K562 (cell line): ENCODE data around the gene PDE4A. TPM values are rescaled to one million over a fixed set of nuclear protein-coding genes. Genes with fewer than 3 reads are reported as not detected.

Source experiments
- CREB1 ChIP-seq, 2 experiments: sonication (generic) in 1 of 2; formaldehyde crosslinking in 1 of 2; IDR thresholded peaks; 2 replicates each; pipeline versions ENCODE4 v1.6.1 to v1.8.0; 2012 to 2022; ENCODE audit warnings: inconsistent platforms in 1 of 2, mild to moderate bottlenecking in 1 of 2, missing genetic modification reagents in 1 of 2, moderate library complexity in 1 of 2
- FIP1L1 ChIP-seq: fragments of 200-400 bp; formaldehyde crosslinking; IDR thresholded peaks from 2 replicates; pipeline ENCODE4 v1.6.1; 2018; ENCODE audit warnings: mild to moderate bottlenecking, low read depth, low read length; ENCODE audit not compliant: poor library complexity, severe bottlenecking
- GATA2 ChIP-seq: sonication (generic); formaldehyde crosslinking; IDR thresholded peaks from 2 replicates; pipeline ENCODE4 v1.4.0; 2020; ENCODE audit warnings: mild to moderate bottlenecking, missing genetic modification reagents
- HOMEZ ChIP-seq: fragments of 250-450 bp; sonication (Bioruptor Pico); IDR thresholded peaks from 2 replicates; pipeline ENCODE4 v1.4.0; 2020; ENCODE audit warnings: mild to moderate bottlenecking, moderate library complexity
- KLF16 ChIP-seq: IDR thresholded peaks from 2 replicates; pipeline ENCODE4 v1.6.1; 2016; ENCODE audit warnings: antibody characterized with exemption
- KLF6 ChIP-seq: fragments of 250-450 bp; sonication (Bioruptor Pico); IDR thresholded peaks from 2 replicates; pipeline ENCODE4 v1.4.0; 2020; ENCODE audit warnings: mild to moderate bottlenecking, moderate library complexity, borderline replicate concordance
- PML ChIP-seq: IDR thresholded peaks from 2 replicates; pipeline ENCODE4 v1.6.1; 2012; ENCODE audit warnings: low read length, inconsistent platforms
- POLR2A ChIP-seq: fragments of 450-650 bp; conservative IDR thresholded peaks from 2 replicates; pipeline ENCODE4 v1.6.1; 2016
- POLR2G ChIP-seq: fragments of 200-400 bp; formaldehyde crosslinking; IDR thresholded peaks from 2 replicates; pipeline ENCODE4 v1.6.1; 2017; ENCODE audit warnings: low read depth, mild to moderate bottlenecking, antibody characterized with exemption, low read length, moderate library complexity
- RBM14 ChIP-seq: fragments of 200-400 bp; formaldehyde crosslinking; IDR thresholded peaks from 2 replicates; pipeline ENCODE4 v1.6.1; 2018; ENCODE audit warnings: low read depth, mild to moderate bottlenecking, low read length, moderate library complexity, borderline replicate concordance; ENCODE audit not compliant: insufficient read depth
- RBM17 ChIP-seq: fragments of 200-400 bp; formaldehyde crosslinking; IDR thresholded peaks from 2 replicates; pipeline ENCODE4 v1.6.1; 2017; ENCODE audit warnings: low read depth, mild to moderate bottlenecking, low read length, borderline replicate concordance
- THRAP3 ChIP-seq: fragments of 450-650 bp; IDR thresholded peaks from 2 replicates; pipeline ENCODE4 v1.6.1; 2016; ENCODE audit warnings: mild to moderate bottlenecking, inconsistent platforms, borderline replicate concordance
- TRIM28 ChIP-seq: fragments of 450-650 bp; IDR thresholded peaks from 2 replicates; pipeline ENCODE4 v1.6.1; 2017
- TSHZ1 ChIP-seq: fragments of 250-450 bp; sonication (Bioruptor Pico); IDR thresholded peaks from 2 replicates; pipeline ENCODE4 v1.4.0; 2020; ENCODE audit warnings: mild to moderate bottlenecking, moderate library complexity
- YBX1 ChIP-seq: fragments of 450-650 bp; IDR thresholded peaks from 2 replicates; pipeline ENCODE4 v1.7.1; 2016; ENCODE audit warnings: mild to moderate bottlenecking
- ZBTB9 ChIP-seq: fragments of 450-650 bp; formaldehyde crosslinking; IDR thresholded peaks from 2 replicates; pipeline ENCODE4 v1.4.0; 2020; ENCODE audit warnings: mild to moderate bottlenecking, moderate library complexity
- ZEB2 ChIP-seq: fragments of 450-650 bp; IDR thresholded peaks from 2 replicates; pipeline ENCODE4 v1.6.1; 2016
- ZNF347 ChIP-seq: fragments of 450-650 bp; formaldehyde crosslinking; IDR thresholded peaks from 2 replicates; pipeline ENCODE4 v1.4.0; 2020; ENCODE audit warnings: low read depth, mild to moderate bottlenecking, moderate library complexity
- ZNF644 ChIP-seq: fragments of 200-800 bp; sonication (Bioruptor generic); IDR thresholded peaks from 2 replicates; pipeline ENCODE4 v1.6.1; 2016; ENCODE audit warnings: low read depth, missing genetic modification characterization, missing compliant biosample characterization
- ZNF764 ChIP-seq: fragments of 250-450 bp; sonication (Bioruptor Pico); IDR thresholded peaks from 2 replicates; pipeline ENCODE4 v1.4.0; 2020; ENCODE audit warnings: low read depth, mild to moderate bottlenecking, moderate library complexity
- polyA plus RNA-seq, 8 experiments: library from polyadenylated mRNA; depleted of rRNA in 4 of 8; stranded (reverse) in 5 of 8; unstranded in 3 of 8; fragments of >200 nt; fragmentation: Nextera tagmentation in 2 of 8; fragmentation: Illumina TruSeq in 1 of 8; extraction: Ambion mirVana in 2 of 8; extraction: Trizol in 1 of 8; gene quantifications; 2 replicates each; pipeline versions ENCODE4 v1.2.1 to v1.2.3, GENCODE V29; 2011 to 2014; ENCODE audit warnings: inconsistent platforms in 1 of 8, missing spikeins in 1 of 8
- total RNA-seq, 7 experiments: library from RNA; depleted of rRNA in 6 of 7; stranded (reverse); fragments of >200 nt in 6 of 7; fragmentation: Illumina TruSeq in 2 of 7; extraction: Trizol in 2 of 7; gene quantifications; 2 replicates each; pipeline versions ENCODE4 v1.2.1 to v1.2.3, GENCODE V29; 2011 to 2021; ENCODE audit warnings: low replicate concordance in 1 of 7
- TF ChIP-seq, protein P1 (sequence below): fragments of 450-650 bp; formaldehyde crosslinking; IDR thresholded peaks from 2 replicates; pipeline ENCODE4 v1.4.0; 2022; ENCODE audit warnings: missing genetic modification characterization

PDE4A gene
- total and polyA plus RNA-seq, 9 of the 15 experiments (the other 6 are each of a cell fraction or from before 2014, with no cell fraction given), result 0.66 to 26.9 (median 4.6) TPM

DNA sequence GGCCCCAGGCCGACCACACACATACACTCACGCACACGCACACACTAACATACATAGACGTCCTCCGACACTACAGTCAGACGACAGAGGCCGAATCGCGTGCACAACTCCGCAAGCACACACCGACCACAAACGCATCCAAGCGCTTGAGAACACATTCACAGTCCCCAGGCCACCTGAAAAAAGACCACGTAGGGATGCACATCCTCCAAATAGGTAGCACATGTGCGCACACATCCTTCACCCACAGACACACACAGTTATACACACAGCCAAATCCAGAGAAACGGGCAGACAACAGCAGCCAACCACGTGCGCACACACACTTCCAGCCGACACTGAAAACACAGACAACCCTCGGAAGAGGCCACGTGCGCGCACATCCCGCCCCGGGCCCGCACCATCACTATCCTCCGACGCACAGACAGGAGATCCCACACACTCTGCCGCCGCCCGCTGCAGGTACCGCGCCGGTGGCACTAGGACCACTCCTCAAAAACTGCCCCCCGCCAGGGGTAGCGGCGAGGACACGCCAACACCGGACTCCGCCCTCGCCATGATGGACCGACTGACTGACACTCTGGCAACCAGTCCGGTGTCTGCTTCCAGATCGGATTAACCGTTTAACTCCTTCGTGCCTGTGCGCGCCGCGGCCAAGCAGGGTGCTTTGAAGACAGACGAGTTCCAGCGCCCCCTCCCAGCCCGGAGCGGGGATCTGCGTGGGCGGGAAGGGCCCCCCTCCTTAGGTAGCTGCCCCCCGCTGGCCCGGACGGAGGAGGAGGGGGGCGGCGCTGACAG is 493 bp upstream of the PDE4A start (continued):
- TF ChIP-seq RBM17 (no peak), TRIM28 (no peak), ZEB2 (0 out of 2 replicates have a peak, but pooled peaks have one; percentile 66), ZNF644 (tag) (no peak), ZNF764 (CRISPR knock-in tag) (no peak), CREB1 (IDR thresholded peaks at IDR 0.05) (peak; percentile 23; the same call in 1 of the 2 replicates), CREB1 (CRISPR knock-in tag; IDR thresholded peaks at IDR 0.05) (no peak; the same call in 1 of the 2 replicates), THRAP3 (peak; percentile 28; the same call in 1 of the 2 replicates), ZBTB9 (CRISPR knock-in tag) (no peak), KLF16 (no peak), TSHZ1 (CRISPR knock-in tag) (no peak), ZNF347 (CRISPR knock-in tag) (no peak), HOMEZ (CRISPR knock-in tag) (no peak), POLR2G (peak; percentile 77), POLR2A (peak; percentile 85), KLF6 (CRISPR knock-in tag) (no peak), GATA2 (CRISPR knock-in tag) (no peak), PML (peak; percentile 43; the same call in 1 of the 2 replicates), FIP1L1 (no peak), YBX1 (no peak), RBM14 (no peak)
- TF ChIP-seq, protein P1, sequence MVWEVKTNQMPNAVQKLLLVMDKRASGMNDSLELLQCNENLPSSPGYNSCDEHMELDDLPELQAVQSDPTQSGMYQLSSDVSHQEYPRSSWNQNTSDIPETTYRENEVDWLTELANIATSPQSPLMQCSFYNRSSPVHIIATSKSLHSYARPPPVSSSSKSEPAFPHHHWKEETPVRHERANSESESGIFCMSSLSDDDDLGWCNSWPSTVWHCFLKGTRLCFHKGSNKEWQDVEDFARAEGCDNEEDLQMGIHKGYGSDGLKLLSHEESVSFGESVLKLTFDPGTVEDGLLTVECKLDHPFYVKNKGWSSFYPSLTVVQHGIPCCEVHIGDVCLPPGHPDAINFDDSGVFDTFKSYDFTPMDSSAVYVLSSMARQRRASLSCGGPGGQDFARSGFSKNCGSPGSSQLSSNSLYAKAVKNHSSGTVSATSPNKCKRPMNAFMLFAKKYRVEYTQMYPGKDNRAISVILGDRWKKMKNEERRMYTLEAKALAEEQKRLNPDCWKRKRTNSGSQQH (CRISPR knock-in tag), result peak; percentile 54; the same call in 1 of the 2 replicates
